ENCODE data around the gene SPATA18. TPM values are rescaled to one million over a fixed set of nuclear protein-coding genes. Genes with fewer than 3 reads are reported as not detected.

SPATA18 gene
- 6.3 TPM for total RNA-seq

DNA sequence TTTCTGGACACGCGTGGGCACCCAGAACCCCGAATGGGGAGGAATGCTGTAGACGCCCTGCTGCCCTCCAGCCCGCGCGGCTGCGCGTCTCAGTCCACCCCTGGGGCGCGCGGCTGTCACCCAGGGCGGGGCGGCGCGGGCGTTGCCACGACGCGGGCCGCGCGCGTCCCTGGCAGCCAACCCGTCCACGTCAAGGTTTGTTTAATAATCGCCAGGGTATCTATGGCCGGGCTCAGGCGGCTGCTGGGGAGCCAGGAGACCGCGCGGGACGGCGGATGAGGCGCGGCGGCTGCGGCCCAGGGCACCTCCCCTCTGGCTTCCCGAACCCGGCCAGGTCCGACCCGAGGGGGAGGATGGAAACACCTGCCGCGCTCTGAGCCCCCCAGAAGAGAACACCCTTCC lies at the start of gene SPATA18:
TSS of gene SPATA18 (plus strand) at position 92 of the 402 bp plus-strand sequence. CDS start 401 bp downstream, outside the sequence.

GRCh38 chr4:52019936-52020657 lies 31.0 kb upstream of the SPATA18 start, which contains the start of gene LRRC66:
Gene LRRC66 (minus strand): TSS chr4:52020363. CDS start chr4:52017613, 2,750 bp downstream.

GRCh38 chr4:52038103-52038912 lies 12.8 kb upstream of the SPATA18 start, which contains the start of gene SGCB:
Gene SGCB (minus strand): TSS chr4:52038299. CDS start chr4:52038259, 40 bp downstream.

Other genes starting within 250 kb of the SPATA18 start
- 70.1 TPM for gene DCUN1D4, start 208.2 kb upstream of the SPATA18 start, total RNA-seq
- 0.66 TPM for gene LRRC66, start 30.9 kb upstream of the SPATA18 start, total RNA-seq
- 68.0 TPM for gene SGCB, start 13.0 kb upstream of the SPATA18 start, total RNA-seq

All from camera-type eye (tissue), 1 donor.